ENCODE data around the gene TCF7L2. TPM values are rescaled to one million over a fixed set of nuclear protein-coding genes. Genes with fewer than 3 reads are reported as not detected.

The TCF7L2 gene
- total and polyA plus RNA-seq, 8 donors = 6.7 to 179 (median 61.7) TPM

- intact Hi-C loops (cut with DNase I; ENCODE audit: low total_unique reads) = no loop called here
- TF ChIP-seq, protein P1, sequence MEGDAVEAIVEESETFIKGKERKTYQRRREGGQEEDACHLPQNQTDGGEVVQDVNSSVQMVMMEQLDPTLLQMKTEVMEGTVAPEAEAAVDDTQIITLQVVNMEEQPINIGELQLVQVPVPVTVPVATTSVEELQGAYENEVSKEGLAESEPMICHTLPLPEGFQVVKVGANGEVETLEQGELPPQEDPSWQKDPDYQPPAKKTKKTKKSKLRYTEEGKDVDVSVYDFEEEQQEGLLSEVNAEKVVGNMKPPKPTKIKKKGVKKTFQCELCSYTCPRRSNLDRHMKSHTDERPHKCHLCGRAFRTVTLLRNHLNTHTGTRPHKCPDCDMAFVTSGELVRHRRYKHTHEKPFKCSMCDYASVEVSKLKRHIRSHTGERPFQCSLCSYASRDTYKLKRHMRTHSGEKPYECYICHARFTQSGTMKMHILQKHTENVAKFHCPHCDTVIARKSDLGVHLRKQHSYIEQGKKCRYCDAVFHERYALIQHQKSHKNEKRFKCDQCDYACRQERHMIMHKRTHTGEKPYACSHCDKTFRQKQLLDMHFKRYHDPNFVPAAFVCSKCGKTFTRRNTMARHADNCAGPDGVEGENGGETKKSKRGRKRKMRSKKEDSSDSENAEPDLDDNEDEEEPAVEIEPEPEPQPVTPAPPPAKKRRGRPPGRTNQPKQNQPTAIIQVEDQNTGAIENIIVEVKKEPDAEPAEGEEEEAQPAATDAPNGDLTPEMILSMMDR (IDR thresholded peaks at IDR 0.05) = no peak
- TF ChIP-seq POLR2AphosphoS5 (IDR thresholded peaks at IDR 0.05) (no peak), POLR2A (IDR thresholded peaks at IDR 0.05) (no peak), EP300 (IDR thresholded peaks at IDR 0.05) (no peak)
- Histone ChIP-seq H3K4me3 (no peak overlapping the region), H3K36me3 (no peaks in the 10 kb centered on the region), H3K9me3 (peaks cover 0 to 4% (median 0%) of the 10 kb centered on the region in 4 donors), H3K27ac (no peak overlapping the region), H3K4me1 (no peaks in the 10 kb centered on the region), H3K27me3 (no peaks in the 10 kb centered on the region)
- DNase-seq = no peak
- 82 to 100% (median 89%) methylated on average over 1 of the region's 1 CpG for WGBS, 5 donors
Measured at GRCh38 chr10:113199459-113199858, 249.4 kb downstream of the TCF7L2 start.

- no peaks in the 10 kb centered on the region for H3K27me3 ChIP-seq
- WGBS, 5 donors = 71 to 95% (median 88%) methylated on average over 3 to 4 of the region's 4 CpGs
- TF ChIP-seq, protein P1 (IDR thresholded peaks at IDR 0.05) = no peak
- TF ChIP-seq EP300 (IDR thresholded peaks at IDR 0.05) (no peak), POLR2AphosphoS5 (IDR thresholded peaks at IDR 0.05) (no peak), POLR2A (IDR thresholded peaks at IDR 0.05) (no peak)
- intact Hi-C loops (cut with DNase I; ENCODE audit: low total_unique reads) = no loop called here
- DNase-seq = no peak
- no peak overlapping the region for H3K4me3 ChIP-seq
- no peak overlapping the region for H3K27ac ChIP-seq
- no peaks in the 10 kb centered on the region for H3K36me3 ChIP-seq
- H3K9me3 ChIP-seq = peaks cover 0 to 16% (median 10%) of the 10 kb centered on the region in 4 donors
- no peaks in the 10 kb centered on the region for H3K4me1 ChIP-seq
Measured at GRCh38 chr10:113202011-113202410, 252.0 kb downstream of the TCF7L2 start.

DNA sequence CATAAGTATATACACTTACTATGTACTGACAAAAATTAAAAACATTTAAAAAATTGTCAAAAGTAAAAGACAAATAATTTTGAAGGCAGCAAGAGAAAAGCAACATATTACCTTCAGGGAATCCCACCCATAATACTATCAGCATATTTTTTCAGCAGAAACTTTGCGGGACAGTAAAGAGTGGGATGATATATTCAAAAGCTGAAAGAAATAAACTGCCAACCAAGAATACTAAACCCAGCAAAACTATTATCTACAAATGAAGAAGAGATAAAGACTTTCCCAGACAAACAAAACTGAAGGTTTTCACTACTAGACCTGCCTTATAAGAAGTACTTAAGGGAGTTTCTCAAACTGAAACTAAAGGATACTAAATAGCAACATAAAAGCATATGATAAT, 257.9 kb downstream of the TCF7L2 start:
- Histone ChIP-seq H3K36me3 (no peaks in the 10 kb centered on the region), H3K4me3 (no peak overlapping the region), H3K9me3 (peaks cover 0 to 36% (median 28%) of the 10 kb centered on the region in 4 donors), H3K4me1 (no peaks in the 10 kb centered on the region), H3K27me3 (no peaks in the 10 kb centered on the region), H3K27ac (no peak overlapping the region)
- TF ChIP-seq POLR2AphosphoS5 (IDR thresholded peaks at IDR 0.05) (no peak), POLR2A (IDR thresholded peaks at IDR 0.05) (no peak), EP300 (IDR thresholded peaks at IDR 0.05) (no peak)
- TF ChIP-seq, protein P1 (IDR thresholded peaks at IDR 0.05) = no peak
- 92 to 98% (median 97%) methylated on average over 1 of the region's 1 CpG for WGBS, 5 donors
- DNase-seq = no peak
- intact Hi-C loops (cut with DNase I; ENCODE audit: low total_unique reads) = no loop called here

DNA sequence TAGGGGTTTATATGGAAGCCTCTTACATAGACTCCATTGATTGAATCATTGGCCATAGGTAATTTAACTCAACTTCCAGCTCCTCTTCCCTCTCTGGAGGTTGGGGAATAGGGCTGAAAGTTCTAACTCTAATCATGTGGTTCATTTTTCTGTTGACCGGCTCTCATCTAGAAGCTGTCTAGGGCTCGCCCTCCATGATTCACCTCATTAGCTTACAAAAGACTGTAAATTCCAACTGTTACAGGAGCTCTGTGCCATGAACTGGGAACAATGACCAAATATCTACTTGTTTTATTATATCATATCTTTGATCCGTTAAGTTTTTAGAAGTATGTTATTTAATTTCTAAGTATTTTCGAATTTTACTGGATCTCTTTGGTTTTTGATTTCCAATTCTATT, 263.0 kb downstream of the TCF7L2 start:
- Histone ChIP-seq H3K27me3 (no peaks in the 10 kb centered on the region), H3K9me3 (peaks cover 0 to 20% (median 7%) of the 10 kb centered on the region in 4 donors), H3K36me3 (no peaks in the 10 kb centered on the region), H3K4me3 (no peak overlapping the region), H3K27ac (no peak overlapping the region), H3K4me1 (no peaks in the 10 kb centered on the region)
- intact Hi-C loops (cut with DNase I; ENCODE audit: low total_unique reads) = no loop called here
- TF ChIP-seq, protein P1 (IDR thresholded peaks at IDR 0.05) = no peak
- no peak for TF ChIP-seq POLR2A (IDR thresholded peaks at IDR 0.05)
- no peak for TF ChIP-seq EP300 (IDR thresholded peaks at IDR 0.05)
- no peak for DNase-seq
- 91 to 95% (median 93%) methylated on average over 4 of the region's 4 CpGs for WGBS, 5 donors

Measured in stomach (tissue), 9 donors.